Keratinocyte (primary cell): ENCODE results near the gene SFMBT2. TPM values are rescaled to one million over a fixed set of nuclear protein-coding genes. Genes with fewer than 3 reads are reported as not detected.

Source experiments
- DNase-seq: peaks from one replicate; pipeline ENCODE4 v3.0.0-alpha.2; 2011; ENCODE audit warnings: low read depth, missing footprints, low spot score
- FAIRE-seq: peaks from 2 replicates; lab custom pipeline; 2011; peaks lifted over from hg19 to GRCh38; lab: Jason Lieb, UNC
- H2AFZ ChIP-seq: 2 replicates; pipeline ENCODE4 v1.6.0; 2012; ENCODE audit warnings: low read length, control low read depth, inconsistent platforms; ENCODE audit not compliant: control insufficient read depth
- H3K27ac ChIP-seq: 2 replicates; pipeline ENCODE4 v1.5.1; 2011; ENCODE audit warnings: low read length; ENCODE audit not compliant: control insufficient read depth, insufficient read depth
- H3K27me3 ChIP-seq: 3 replicates; pipeline ENCODE4 v1.6.0; 2011; ENCODE audit warnings: low read length; ENCODE audit not compliant: control insufficient read depth, insufficient read depth; ENCODE audit errors: extremely low read depth
- H3K36me3 ChIP-seq, 2 experiments: 2 replicates in 1 of 2; 3 replicates in 1 of 2; pipeline ENCODE4 v1.5.1; 2011; ENCODE audit warnings: low read length in 2 of 2, mild to moderate bottlenecking in 1 of 2; ENCODE audit not compliant: control insufficient read depth in 2 of 2, insufficient read depth in 2 of 2; ENCODE audit errors: extremely low read depth in 1 of 2
- H3K4me1 ChIP-seq: 3 replicates; pipeline ENCODE4 v1.5.1; 2011; ENCODE audit warnings: low read length; ENCODE audit not compliant: control insufficient read depth, insufficient read depth; ENCODE audit errors: extremely low read depth
- H3K4me2 ChIP-seq: 3 replicates; pipeline ENCODE4 v1.6.0; 2011; ENCODE audit warnings: low read depth, low read length; ENCODE audit not compliant: control insufficient read depth, insufficient read depth; ENCODE audit errors: extremely low read depth
- H3K4me3 ChIP-seq, 3 experiments: fragments of 200-600 bp in 1 of 3; sonication (generic) in 1 of 3; 2 replicates in 2 of 3; 3 replicates in 1 of 3; pipeline ENCODE4 v1.5.1; 2011 to 2016; ENCODE audit warnings: low read length in 3 of 3, mild to moderate bottlenecking in 3 of 3, control low read depth in 2 of 3, inconsistent platforms in 1 of 3, low read depth in 1 of 3, mixed read lengths in 1 of 3, mixed run types in 1 of 3, moderate library complexity in 1 of 3; ENCODE audit not compliant: control insufficient read depth in 2 of 3, insufficient read depth in 2 of 3; ENCODE audit errors: extremely low read depth in 1 of 3
- H3K79me2 ChIP-seq: 2 replicates; pipeline ENCODE4 v1.6.0; 2012; ENCODE audit warnings: low read length; ENCODE audit not compliant: control insufficient read depth, insufficient read depth
- H3K9ac ChIP-seq: 3 replicates; pipeline ENCODE4 v1.6.0; 2011; ENCODE audit warnings: low read length; ENCODE audit not compliant: control insufficient read depth, insufficient read depth; ENCODE audit errors: extremely low read depth
- H3K9me1 ChIP-seq: 3 replicates; pipeline ENCODE4 v1.6.0; 2011; ENCODE audit warnings: low read length; ENCODE audit not compliant: control insufficient read depth, insufficient read depth; ENCODE audit errors: extremely low read depth
- H3K9me3 ChIP-seq: 2 replicates; pipeline ENCODE4 v1.5.1; 2012; ENCODE audit warnings: low read depth, low read length; ENCODE audit not compliant: control insufficient read depth
- H4K20me1 ChIP-seq: 3 replicates; pipeline ENCODE4 v1.6.0; 2011; ENCODE audit warnings: low read length; ENCODE audit not compliant: control insufficient read depth, insufficient read depth; ENCODE audit errors: extremely low read depth
- CTCF ChIP-seq, 3 experiments: IDR thresholded peaks in 1 of 3; conservative IDR thresholded peaks in 1 of 3; optimal IDR thresholded peaks in 1 of 3; 2 replicates in 2 of 3; 3 replicates in 1 of 3; pipeline versions ENCODE3 to v1.5.1; 2011; ENCODE audit warnings: low read length in 3 of 3, mild to moderate bottlenecking in 3 of 3, moderate library complexity in 2 of 3, control low read depth in 1 of 3, inconsistent platforms in 1 of 3; ENCODE audit not compliant: insufficient read depth in 2 of 3; ENCODE audit errors: extremely low read depth in 1 of 3
- EZH2 ChIP-seq: IDR thresholded peaks from one replicate; pipeline ENCODE4 v1.6.1; 2012; ENCODE audit warnings: inconsistent platforms, mild to moderate bottlenecking, low read length, moderate library complexity
- dilution Hi-C: fragments of 300-500 bp; cut with MboI; formaldehyde crosslinking; loops from one replicate; pipeline ENCODE4 v1.7.0; 2020; ENCODE audit warnings: low sequenced_read_pairs; ENCODE audit not compliant: extremely low pct_ligation_motif_present
- polyA plus RNA-seq, 5 experiments: library from polyadenylated mRNA; depleted of rRNA in 3 of 5; stranded (reverse) in 3 of 5; stranded (forward) in 1 of 5; unstranded in 1 of 5; fragments of >200 nt; gene quantifications; 1 replicate in 1 of 5; 2 replicates in 3 of 5; 3 replicates in 1 of 5; pipeline versions ENCODE4 v1.2.1 to v1.2.3, GENCODE V29; 2011 to 2012; ENCODE audit warnings: missing spikeins in 2 of 5, low read depth in 1 of 5, low replicate concordance in 1 of 5

SFMBT2 gene
- polyA plus RNA-seq, 1 donor (not counting 4 experiments of a cell fraction or from before 2014, with no cell fraction given), result 0.71 TPM

DNA sequence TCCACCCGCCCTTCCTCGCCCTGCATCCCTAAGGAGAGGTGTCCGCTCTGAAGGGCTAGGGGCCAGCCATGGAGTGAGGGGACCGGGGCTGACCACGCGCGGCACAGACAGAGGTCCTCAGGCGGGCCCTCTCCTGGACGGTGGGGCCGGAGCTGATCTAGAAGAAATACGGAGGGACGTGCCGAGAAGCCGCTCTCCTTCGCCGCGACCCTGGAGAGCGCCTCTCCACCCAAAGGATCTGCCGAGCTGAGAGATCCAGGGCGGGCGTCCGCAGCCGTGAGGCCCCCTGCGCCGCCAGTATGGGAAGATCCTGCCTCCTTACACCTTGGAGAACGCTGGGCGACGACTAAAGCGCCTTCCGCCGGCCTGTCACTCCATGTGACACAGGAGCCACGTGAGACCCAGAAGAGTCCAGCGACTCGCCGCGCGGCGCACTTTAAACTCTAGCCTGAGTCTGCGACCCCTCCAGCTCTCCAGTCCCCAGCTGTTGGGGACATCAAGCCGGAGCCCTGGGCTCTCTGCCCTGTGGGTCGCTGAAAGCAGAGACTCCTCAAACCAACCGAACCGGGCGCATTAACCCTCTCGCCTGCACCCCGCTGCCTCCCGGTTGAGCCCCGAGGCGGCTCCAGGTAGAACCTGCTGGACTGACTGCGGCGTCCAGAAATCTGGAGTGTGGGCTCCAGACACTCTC lies 1.5 kb upstream of the SFMBT2 start:
- FAIRE-seq, result no peak
- Histone ChIP-seq H3K36me3 (no peaks in the 10 kb centered on the region), H3K9me1 (no peaks in the 10 kb centered on the region), H3K79me2 (no peaks in the 10 kb centered on the region), H3K4me1 (peaks cover 22% of the 10 kb centered on the region), H4K20me1 (no peaks in the 10 kb centered on the region), H3K4me2 (peak overlapping the region; percentile 37), H3K9me3 (no peaks in the 10 kb centered on the region), H3K9ac (no peak overlapping the region), H3K27me3 (peaks cover 59% of the 10 kb centered on the region), H2AFZ (peak overlapping the region; percentile 51), H3K27ac (no peak overlapping the region), H3K4me3 (peak overlapping the region in 2 of 3 experiments; percentile 37 to 42)
- TF ChIP-seq EZH2 (peak; percentile 98), CTCF (optimal IDR thresholded peaks at IDR 0.05 in 1 of 3, IDR thresholded peaks at IDR 0.05 in 1 of 3, conservative IDR thresholded peaks at IDR 0.05 in 1 of 3; ENCODE audit: extremely low read depth in 1 of 3, insufficient read depth in 2 of 3, low read length in 3 of 3) (no peak)
- DNase-seq, result no peak
- dilution Hi-C loops, result no loop called here

- FAIRE-seq (no peak), DNase-seq (no peak)
- Histone ChIP-seq H3K27me3 (peaks cover 61% of the 10 kb centered on the region), H3K9me3 (no peaks in the 10 kb centered on the region), H3K4me2 (peak overlapping the region; percentile 37), H4K20me1 (no peaks in the 10 kb centered on the region), H3K27ac (no peak overlapping the region), H3K79me2 (no peaks in the 10 kb centered on the region), H3K9ac (no peak overlapping the region), H3K9me1 (no peaks in the 10 kb centered on the region), H3K36me3 (no peaks in the 10 kb centered on the region), H3K4me3 (peak overlapping the region in 1 of 3 experiments; percentile 37), H3K4me1 (peaks cover 22% of the 10 kb centered on the region), H2AFZ (no peak overlapping the region)
- no peak for TF ChIP-seq EZH2
- no peak for TF ChIP-seq CTCF (optimal IDR thresholded peaks at IDR 0.05 in 1 of 3, IDR thresholded peaks at IDR 0.05 in 1 of 3, conservative IDR thresholded peaks at IDR 0.05 in 1 of 3; ENCODE audit: extremely low read depth in 1 of 3, insufficient read depth in 2 of 3, low read length in 3 of 3)
- dilution Hi-C loops, result no loop called here
Measured at GRCh38 chr10:7411671-7412128, 866 bp upstream of the SFMBT2 start.
